ENCODE data around the gene ATXN7L1. TPM values are rescaled to one million over a fixed set of nuclear protein-coding genes. Genes with fewer than 3 reads are reported as not detected.

Gene ATXN7L1
- total and polyA plus RNA-seq, 2 of the 13 experiments (the other 11 are each of a cell fraction or from before 2014, with no cell fraction given): 4.1 to 7.8 TPM

DNA sequence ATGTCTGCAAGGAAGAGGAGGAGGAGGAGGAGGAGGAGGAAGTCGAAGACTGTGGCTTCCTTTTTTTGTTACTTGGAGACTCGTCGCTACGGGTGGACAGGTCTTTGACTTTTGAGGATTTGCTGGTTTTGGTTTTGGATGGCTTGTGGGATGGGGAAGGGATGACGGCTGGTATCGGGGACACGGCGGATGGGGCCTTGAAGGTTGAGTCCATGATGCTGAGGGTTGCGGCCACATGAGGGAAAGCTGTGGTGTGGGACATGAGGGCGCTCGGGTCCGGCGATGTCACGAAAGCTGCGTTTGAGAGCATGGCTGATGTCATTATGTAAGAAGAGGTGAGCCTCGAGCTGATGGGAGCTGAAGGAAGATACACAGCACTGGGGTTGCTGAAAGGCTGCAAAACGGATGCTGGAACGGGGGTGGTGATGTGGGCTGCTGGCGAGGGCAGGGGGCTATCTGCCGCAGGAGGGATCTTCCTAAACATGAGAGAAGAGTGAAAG is 262.0 kb downstream of the ATXN7L1 start (continued):
- TF ChIP-seq ZNF790 (CRISPR knock-in tag; IDR thresholded peaks at IDR 0.05; ENCODE audit: borderline replicate concordance) (no peak), ZBTB4 (CRISPR knock-in tag; IDR thresholded peaks at IDR 0.05; ENCODE audit: borderline replicate concordance) (no peak), ZNF230 (CRISPR knock-in tag; IDR thresholded peaks at IDR 0.05) (no peak), HBP1 (CRISPR knock-in tag; IDR thresholded peaks at IDR 0.05; ENCODE audit: low read depth) (no peak), ZNF629 (CRISPR knock-in tag; conservative IDR thresholded peaks at IDR 0.05) (no peak), ZNF703 (CRISPR knock-in tag; IDR thresholded peaks at IDR 0.05; ENCODE audit: borderline replicate concordance) (no peak), BATF2 (CRISPR knock-in tag; IDR thresholded peaks at IDR 0.05) (no peak)
- TF ChIP-seq, protein P1, sequence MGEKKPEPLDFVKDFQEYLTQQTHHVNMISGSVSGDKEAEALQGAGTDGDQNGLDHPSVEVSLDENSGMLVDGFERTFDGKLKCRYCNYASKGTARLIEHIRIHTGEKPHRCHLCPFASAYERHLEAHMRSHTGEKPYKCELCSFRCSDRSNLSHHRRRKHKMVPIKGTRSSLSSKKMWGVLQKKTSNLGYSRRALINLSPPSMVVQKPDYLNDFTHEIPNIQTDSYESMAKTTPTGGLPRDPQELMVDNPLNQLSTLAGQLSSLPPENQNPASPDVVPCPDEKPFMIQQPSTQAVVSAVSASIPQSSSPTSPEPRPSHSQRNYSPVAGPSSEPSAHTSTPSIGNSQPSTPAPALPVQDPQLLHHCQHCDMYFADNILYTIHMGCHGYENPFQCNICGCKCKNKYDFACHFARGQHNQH (CRISPR knock-in tag; IDR thresholded peaks at IDR 0.05): no peak
